BLaER1 treated with 17β-estradiol and CSF1 and Interleukin-3, amounts not matched to agents 10 nM and 100 nM (cell line): ENCODE measurements around the gene NBDY.

Experiments used
- H3K27ac ChIP-seq, 11 experiments: shearing (Covaris generic); formaldehyde crosslinking; 2 replicates each; pipeline ENCODE4 v1.8.1; 2022
- H3K27me3 ChIP-seq, 11 experiments: shearing (Covaris generic); formaldehyde crosslinking; 2 replicates each; pipeline ENCODE4 v1.8.1; 2022
- H3K36me3 ChIP-seq, 11 experiments: shearing (Covaris generic); formaldehyde crosslinking; 2 replicates each; pipeline ENCODE4 v1.8.1; 2022
- H3K4me1 ChIP-seq, 10 experiments: shearing (Covaris generic); formaldehyde crosslinking; 2 replicates each; pipeline ENCODE4 v1.8.1; 2022
- H3K4me2 ChIP-seq, 11 experiments: shearing (Covaris generic); formaldehyde crosslinking; 2 replicates each; pipeline ENCODE4 v1.8.1; 2022
- H3K4me3 ChIP-seq, 10 experiments: shearing (Covaris generic); formaldehyde crosslinking; 2 replicates each; pipeline ENCODE4 v1.8.1; 2022
- H3K9ac ChIP-seq, 11 experiments: shearing (Covaris generic); formaldehyde crosslinking; 2 replicates each; pipeline ENCODE4 v1.8.1; 2022
- H3K9me3 ChIP-seq, 11 experiments: shearing (Covaris generic); formaldehyde crosslinking; replicated peaks in 1 of 11; 2 replicates each; pipeline ENCODE4 v1.8.1; 2022
- H4K20me1 ChIP-seq, 11 experiments: shearing (Covaris generic); formaldehyde crosslinking; 2 replicates each; pipeline ENCODE4 v1.8.1; 2022
- Cebpa-rat ChIP-seq, 11 experiments: shearing (Covaris generic); IDR thresholded peaks; 2 replicates each; pipeline ENCODE4 v1.8.1; 2022

Gene NBDY

DNA sequence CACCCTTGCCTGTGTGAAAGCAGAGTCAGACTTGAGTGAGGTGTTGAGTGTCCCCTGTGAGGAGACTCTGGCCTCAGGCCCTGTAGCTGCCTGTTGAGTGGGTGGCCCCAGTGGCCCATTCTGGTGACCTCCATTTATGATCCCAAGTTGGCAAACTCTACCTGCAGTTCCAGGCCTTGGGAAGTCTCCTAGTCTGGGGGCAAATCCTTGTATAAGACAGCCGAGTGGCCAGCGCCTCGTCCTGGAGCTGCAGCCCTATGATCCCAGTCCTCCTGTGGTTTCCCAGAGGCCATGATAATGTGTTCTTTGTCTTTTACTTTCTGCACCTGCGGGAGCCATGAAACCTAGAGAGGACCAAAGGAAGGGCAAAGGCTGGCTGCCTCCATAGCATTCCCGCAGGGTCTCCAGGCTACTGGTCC is 58.7 kb downstream of the NBDY start:
- Histone ChIP-seq H3K9ac (no peak overlapping the region), H3K27ac (no peak overlapping the region), H3K4me3 (no peak overlapping the region), H4K20me1 (peaks cover 0 to 9% (median 5%) of the 10 kb centered on the region in 11 experiments; a peak in 6 of 22 replicates), H3K4me2 (peak overlapping the region; percentile 23 to 71 (median 59)), H3K9me3 (no peaks in the 10 kb centered on the region), H3K27me3 (peaks cover 0 to 3% (median 0%) of the 10 kb centered on the region in 11 experiments; a peak in 2 of 22 replicates), H3K4me1 (peaks cover 36 to 72% (median 49%) of the 10 kb centered on the region in 10 experiments), H3K36me3 (peaks cover 0 to 37% (median 7%) of the 10 kb centered on the region in 11 experiments; a peak in 5 of 22 replicates)
- no peak for TF ChIP-seq Cebpa-rat (IDR thresholded peaks at IDR 0.05)

DNA sequence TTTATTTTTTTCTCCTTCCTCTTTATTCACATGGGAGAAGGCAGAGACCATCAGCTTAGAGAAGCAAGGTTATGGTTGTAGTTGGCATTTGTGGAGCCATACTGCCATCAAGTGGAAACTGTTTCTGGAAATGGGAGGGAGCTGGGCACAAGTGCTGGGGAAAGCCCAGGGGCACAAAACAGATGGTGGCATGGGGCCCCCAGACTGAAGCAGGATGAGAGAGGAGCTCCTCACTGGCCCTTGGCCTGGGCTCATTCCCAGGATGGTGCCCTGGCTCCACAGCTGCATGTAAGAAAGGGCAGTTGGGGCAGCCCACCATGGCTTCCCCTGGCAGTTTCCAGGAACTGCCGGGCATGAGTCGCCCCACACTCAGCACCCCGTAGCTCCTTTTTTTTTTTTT is 59.2 kb downstream of the NBDY start:
- Histone ChIP-seq H3K4me2 (peak overlapping the region; percentile 23 to 71 (median 59)), H3K36me3 (peaks cover 0 to 34% (median 7%) of the 10 kb centered on the region in 11 experiments; a peak in 5 of 22 replicates), H3K9me3 (no peaks in the 10 kb centered on the region), H3K9ac (no peak overlapping the region), H4K20me1 (peaks cover 0 to 9% (median 5%) of the 10 kb centered on the region in 11 experiments; a peak in 6 of 22 replicates), H3K4me1 (peaks cover 38 to 72% (median 50%) of the 10 kb centered on the region in 10 experiments), H3K4me3 (no peak overlapping the region), H3K27me3 (peaks cover 0 to 3% (median 0%) of the 10 kb centered on the region in 11 experiments; a peak in 2 of 22 replicates), H3K27ac (peak overlapping the region in 3 of 11 experiments; percentile 10 to 29 (median 20); a peak in 3 of 22 replicates)
- TF ChIP-seq Cebpa-rat (IDR thresholded peaks at IDR 0.05) = no peak

DNA sequence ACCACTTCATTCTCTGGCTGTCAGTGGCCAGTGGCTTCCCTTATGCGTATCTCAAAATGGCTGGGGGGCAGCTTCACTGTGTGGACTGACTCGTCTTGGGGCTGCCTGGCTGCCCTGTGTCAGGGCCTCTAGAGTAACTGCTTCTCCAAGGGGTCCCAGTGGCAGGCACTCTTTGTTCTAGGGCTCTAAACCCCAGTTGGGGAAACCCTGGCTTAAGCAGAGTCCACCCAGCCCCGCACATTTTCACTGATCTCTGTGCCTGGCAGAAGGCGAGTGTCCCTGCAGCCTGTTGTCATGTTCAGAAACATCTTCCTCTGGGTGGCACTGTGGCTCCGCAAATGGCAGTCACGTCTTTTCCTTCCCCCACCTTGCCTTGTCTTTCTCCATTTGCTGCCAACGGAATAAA is 59.7 kb downstream of the NBDY start:
- Histone ChIP-seq H3K9ac (no peak overlapping the region), H3K9me3 (no peaks in the 10 kb centered on the region), H4K20me1 (peaks cover 0 to 9% (median 5%) of the 10 kb centered on the region in 11 experiments; a peak in 6 of 22 replicates), H3K4me1 (peaks cover 43 to 72% (median 54%) of the 10 kb centered on the region in 10 experiments), H3K4me3 (no peak overlapping the region), H3K36me3 (peaks cover 0 to 29% (median 7%) of the 10 kb centered on the region in 11 experiments; a peak in 5 of 22 replicates), H3K27me3 (peaks cover 0 to 3% (median 0%) of the 10 kb centered on the region in 11 experiments; a peak in 2 of 22 replicates), H3K4me2 (peak overlapping the region; percentile 23 to 71 (median 59); a peak in 15 of 22 replicates), H3K27ac (peak overlapping the region in 3 of 11 experiments; percentile 10 to 29 (median 20); a peak in 3 of 22 replicates)
- TF ChIP-seq Cebpa-rat (IDR thresholded peaks at IDR 0.05) = no peak

GRCh38 chrX:56789518-56790070 is 60.6 kb downstream of the NBDY start:
- H3K4me2 ChIP-seq = no peak overlapping the region
- no peaks in the 10 kb centered on the region for H3K9me3 ChIP-seq
- H4K20me1 ChIP-seq = peaks cover 0 to 10% (median 0%) of the 10 kb centered on the region in 11 experiments; a peak in 7 of 22 replicates
- H3K4me1 ChIP-seq = peaks cover 48 to 73% (median 55%) of the 10 kb centered on the region in 10 experiments
- no peaks in the 10 kb centered on the region; a peak in 2 of 22 replicates for H3K27me3 ChIP-seq
- no peak overlapping the region for H3K4me3 ChIP-seq
- no peak overlapping the region for H3K9ac ChIP-seq
- no peak overlapping the region for H3K27ac ChIP-seq
- H3K36me3 ChIP-seq = peaks cover 0 to 24% (median 7%) of the 10 kb centered on the region in 11 experiments; a peak in 5 of 22 replicates
- no peak for TF ChIP-seq Cebpa-rat (IDR thresholded peaks at IDR 0.05)

- H3K36me3 ChIP-seq = peaks cover 0 to 24% (median 7%) of the 10 kb centered on the region in 11 experiments; a peak in 5 of 22 replicates
- H3K9me3 ChIP-seq = no peaks in the 10 kb centered on the region
- peaks cover 0 to 10% (median 0%) of the 10 kb centered on the region in 11 experiments; a peak in 7 of 22 replicates for H4K20me1 ChIP-seq
These were observed 61.7 kb downstream of the NBDY start for GRCh38 chrX:56790778-56791177.

DNA sequence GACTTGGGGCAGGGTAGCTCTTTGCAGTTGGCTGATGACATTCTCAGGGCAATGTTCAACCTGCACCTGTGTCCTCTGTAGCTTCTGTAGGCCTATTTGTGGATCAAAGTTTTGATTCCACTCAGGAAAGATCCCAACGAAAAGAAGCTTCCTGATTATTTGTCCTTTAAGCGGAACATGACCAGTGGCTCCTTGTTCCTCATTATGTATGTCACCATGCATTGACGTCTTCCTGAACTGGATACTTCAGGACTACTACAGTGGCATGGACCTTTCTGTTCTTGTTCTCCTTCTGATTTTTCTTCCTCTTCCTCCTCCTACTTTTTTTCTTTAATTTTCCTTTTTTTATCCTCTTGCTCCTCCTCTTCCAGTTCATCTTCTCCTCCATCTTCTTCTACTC is 62.4 kb downstream of the NBDY start:
- Histone ChIP-seq H3K4me3 (no peak overlapping the region), H3K4me2 (peak overlapping the region; percentile 70 to 79 (median 75); a peak in 21 of 22 replicates), H4K20me1 (peaks cover 0 to 12% (median 0%) of the 10 kb centered on the region in 11 experiments; a peak in 7 of 22 replicates), H3K36me3 (peaks cover 0 to 24% (median 7%) of the 10 kb centered on the region in 11 experiments; a peak in 5 of 22 replicates), H3K9me3 (no peaks in the 10 kb centered on the region), H3K4me1 (peaks cover 48 to 65% (median 52%) of the 10 kb centered on the region in 10 experiments), H3K27ac (no peak overlapping the region), H3K27me3 (peaks cover 0 to 4% (median 0%) of the 10 kb centered on the region in 11 experiments; a peak in 8 of 22 replicates), H3K9ac (no peak overlapping the region)
- no peak for TF ChIP-seq Cebpa-rat (IDR thresholded peaks at IDR 0.05)

More at GRCh38 chrX:56790778-56791177, 61.7 kb downstream of the NBDY start:
- Histone ChIP-seq H3K27me3 (no peaks in the 10 kb centered on the region; a peak in 2 of 22 replicates), H3K4me3 (no peak overlapping the region), H3K4me2 (peak overlapping the region in 9 of 11 experiments; percentile 70 to 79 (median 75); a peak in 11 of 22 replicates), H3K4me1 (peaks cover 48 to 71% (median 55%) of the 10 kb centered on the region in 10 experiments), H3K27ac (no peak overlapping the region), H3K9ac (no peak overlapping the region)
- TF ChIP-seq Cebpa-rat (IDR thresholded peaks at IDR 0.05) = no peak

DNA sequence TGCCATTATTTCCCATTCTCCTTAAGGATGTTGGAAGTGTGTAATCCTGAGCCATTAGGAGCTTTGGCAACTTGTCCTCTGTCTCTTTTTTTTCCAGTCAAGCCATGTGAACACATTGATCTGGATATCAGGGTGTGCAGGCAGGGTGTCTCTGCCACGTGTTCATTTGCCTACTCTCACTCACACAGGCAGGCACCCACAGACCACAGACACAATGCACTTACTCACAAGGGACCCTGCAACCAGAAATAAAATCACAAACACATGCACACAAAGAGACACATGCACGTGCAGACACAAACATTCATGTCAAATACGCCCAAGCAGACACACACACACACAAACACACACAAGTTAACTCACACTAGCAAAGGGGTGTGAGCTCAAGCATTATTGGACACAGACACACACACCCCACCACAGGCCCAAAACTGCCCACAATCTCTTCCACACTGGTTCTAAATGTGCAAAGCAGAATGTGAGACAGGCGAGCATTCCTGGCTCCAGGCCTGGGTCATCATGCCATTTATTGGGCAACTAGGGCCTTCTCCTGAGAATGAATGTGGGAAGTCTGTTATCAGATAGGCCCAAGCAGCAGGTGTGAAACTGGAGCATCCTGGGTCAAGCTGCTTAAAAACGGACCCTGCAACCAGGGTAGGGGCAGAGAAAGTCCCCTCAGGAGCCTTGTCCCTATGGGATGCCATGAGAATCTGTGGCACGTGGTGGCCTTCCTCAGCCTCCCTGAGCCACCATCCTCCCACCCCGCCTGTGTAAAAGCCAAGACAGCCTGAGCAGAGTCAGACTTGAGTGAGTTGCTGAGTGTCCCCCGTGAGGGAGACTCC is 63.4 kb downstream of the NBDY start:
- no peak for TF ChIP-seq Cebpa-rat (IDR thresholded peaks at IDR 0.05)
- Histone ChIP-seq H3K4me2 (peak overlapping the region; percentile 70 to 79 (median 75)), H3K4me1 (peaks cover 43 to 65% (median 49%) of the 10 kb centered on the region in 10 experiments), H4K20me1 (peaks cover 0 to 14% (median 0%) of the 10 kb centered on the region in 11 experiments; a peak in 7 of 22 replicates), H3K9me3 (no peaks in the 10 kb centered on the region), H3K36me3 (peaks cover 0 to 21% (median 6%) of the 10 kb centered on the region in 11 experiments; a peak in 5 of 22 replicates), H3K4me3 (no peak overlapping the region), H3K9ac (0 out of 22 replicates have a peak overlapping the region, but pooled peaks of 1 of the 11 experiments have one; percentile 29), H3K27ac (peak overlapping the region in 2 of 11 experiments; percentile 85 to 93; a peak in 2 of 22 replicates), H3K27me3 (peaks cover 0 to 13% (median 3%) of the 10 kb centered on the region in 11 experiments; a peak in 12 of 22 replicates)

DNA sequence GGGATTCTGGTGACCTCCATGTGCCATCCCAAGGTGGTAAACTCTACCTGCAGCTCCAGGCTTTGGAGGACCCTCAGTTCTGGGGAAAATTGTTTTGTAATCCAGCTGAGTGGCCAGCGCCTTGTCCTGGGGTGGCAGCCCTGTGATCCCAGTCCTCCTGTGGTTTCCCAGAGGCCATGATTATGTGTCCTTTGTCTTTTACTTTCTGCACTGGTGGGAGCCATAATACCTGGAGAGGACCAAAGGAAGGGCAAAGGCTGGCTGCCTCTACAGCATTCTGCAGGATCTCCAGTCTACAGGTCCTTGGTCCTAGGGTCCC is 64.0 kb downstream of the NBDY start:
- peaks cover 0 to 16% (median 5%) of the 10 kb centered on the region in 11 experiments; a peak in 12 of 22 replicates for H3K27me3 ChIP-seq

More for the DNA sequence above, 64.0 kb downstream of the NBDY start:
- H3K9ac ChIP-seq = peak overlapping the region in 4 of 11 experiments; percentile 81 to 84 (median 84); a peak in 4 of 22 replicates
- peaks cover 0 to 14% (median 0%) of the 10 kb centered on the region in 11 experiments; a peak in 6 of 22 replicates for H4K20me1 ChIP-seq
- H3K4me3 ChIP-seq = no peak overlapping the region
- TF ChIP-seq Cebpa-rat (IDR thresholded peaks at IDR 0.05) = no peak
- no peaks in the 10 kb centered on the region for H3K9me3 ChIP-seq
- H3K4me2 ChIP-seq = peak overlapping the region; percentile 70 to 79 (median 75)
- peaks cover 37 to 65% (median 48%) of the 10 kb centered on the region in 10 experiments for H3K4me1 ChIP-seq
- H3K27ac ChIP-seq = peak overlapping the region in 6 of 11 experiments; percentile 83 to 93 (median 88); a peak in 12 of 22 replicates
- H3K36me3 ChIP-seq = peaks cover 0 to 21% (median 6%) of the 10 kb centered on the region in 11 experiments; a peak in 5 of 22 replicates
